ENCODE measurements around the gene FAM20A.
"Not testable (repeated sequence)": the region's sequence is repeated elsewhere in the genome, so short reads cannot be mapped to it uniquely, and the experiment has no call there.

FAM20A gene

DNA sequence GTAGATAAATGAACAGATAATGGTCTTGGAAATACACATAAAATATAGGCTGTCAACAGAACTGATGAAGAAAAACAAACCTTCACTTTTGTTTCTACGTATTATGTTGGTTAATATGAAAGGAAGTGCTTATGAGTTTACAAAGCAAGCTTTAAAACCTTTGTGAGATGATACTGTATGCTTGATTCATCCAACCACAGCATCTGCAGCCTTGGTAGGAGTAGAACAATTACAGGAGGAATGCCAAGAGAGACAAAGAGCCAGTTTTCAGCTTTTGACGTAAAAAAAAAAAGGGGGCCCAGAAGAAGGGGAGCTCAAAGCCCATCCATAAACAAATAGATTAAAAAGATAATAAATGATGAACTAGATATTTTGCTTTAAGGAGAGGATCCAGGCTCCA lies 13.3 kb downstream of the FAM20A start:
- DNase-seq, result no peak

- no peak for DNase-seq
Observed at GRCh38 chr17:68587026-68587425, 14.1 kb downstream of the FAM20A start.

- DNase-seq, result no peak
Observed at GRCh38 chr17:68585643-68586042, 15.5 kb downstream of the FAM20A start.

- DNase-seq, result no peak
Observed at GRCh38 chr17:68584581-68585303, 16.4 kb downstream of the FAM20A start.

DNA sequence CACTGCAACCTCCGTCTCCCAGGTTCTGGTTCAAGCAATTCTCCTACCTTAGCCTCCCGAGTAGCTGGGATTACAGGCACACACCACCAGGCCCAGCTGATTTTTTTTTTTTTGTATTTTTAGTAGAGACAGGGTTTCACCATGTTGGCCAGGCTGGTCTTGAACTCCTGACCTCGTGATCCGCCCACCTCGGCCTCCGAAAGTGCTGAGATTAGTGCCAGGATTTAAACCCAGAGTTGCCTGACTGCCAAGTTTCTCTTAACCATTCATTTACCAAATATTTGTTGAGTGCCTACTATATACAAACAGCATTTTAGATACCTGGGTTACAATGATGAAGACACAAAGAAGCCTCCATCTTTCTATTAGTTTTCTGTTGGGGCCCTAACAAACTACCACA lies 18.3 kb downstream of the FAM20A start:
- not testable (repeated sequence) for DNase-seq

DNA sequence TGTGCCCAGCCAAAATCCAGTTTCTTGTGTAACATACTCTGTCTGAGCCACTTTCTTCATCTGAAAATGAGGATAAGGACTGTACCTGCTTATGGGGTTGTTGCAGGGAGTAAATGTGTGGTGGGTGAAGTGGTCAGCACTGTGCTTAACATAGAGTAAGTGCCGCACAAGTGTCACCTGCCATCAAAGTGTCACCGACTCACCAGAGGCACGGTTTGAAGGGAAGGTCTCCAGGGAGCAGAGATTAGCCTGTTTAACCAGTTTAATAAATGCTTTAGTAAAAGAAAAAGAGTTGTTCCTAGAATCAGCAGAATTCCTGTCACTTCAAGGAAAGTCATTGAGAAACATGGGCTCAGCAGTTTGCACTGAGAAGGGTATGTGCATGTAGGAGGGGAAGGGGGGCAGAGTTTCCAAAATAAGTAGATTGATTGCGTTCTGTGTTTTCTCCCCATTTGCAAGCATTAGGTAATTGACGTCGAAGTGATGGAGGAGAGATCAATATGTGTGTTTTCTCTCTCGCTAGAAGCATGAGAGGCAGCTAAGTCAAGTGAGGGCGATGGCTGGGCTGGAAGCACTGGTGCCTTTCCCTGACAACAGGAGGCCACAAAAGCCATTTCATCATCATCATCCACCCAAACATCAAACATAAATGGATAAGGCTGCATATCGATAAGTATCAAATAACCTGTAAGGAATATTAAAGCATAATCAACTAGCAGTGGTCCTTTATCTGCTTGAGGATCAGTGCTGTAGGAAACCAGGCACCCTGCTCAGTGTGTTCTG lies 19.1 kb downstream of the FAM20A start:
- DNase-seq, result no peak

- no peak for DNase-seq
Observed at GRCh38 chr17:68580236-68580770, 20.9 kb downstream of the FAM20A start.

DNA sequence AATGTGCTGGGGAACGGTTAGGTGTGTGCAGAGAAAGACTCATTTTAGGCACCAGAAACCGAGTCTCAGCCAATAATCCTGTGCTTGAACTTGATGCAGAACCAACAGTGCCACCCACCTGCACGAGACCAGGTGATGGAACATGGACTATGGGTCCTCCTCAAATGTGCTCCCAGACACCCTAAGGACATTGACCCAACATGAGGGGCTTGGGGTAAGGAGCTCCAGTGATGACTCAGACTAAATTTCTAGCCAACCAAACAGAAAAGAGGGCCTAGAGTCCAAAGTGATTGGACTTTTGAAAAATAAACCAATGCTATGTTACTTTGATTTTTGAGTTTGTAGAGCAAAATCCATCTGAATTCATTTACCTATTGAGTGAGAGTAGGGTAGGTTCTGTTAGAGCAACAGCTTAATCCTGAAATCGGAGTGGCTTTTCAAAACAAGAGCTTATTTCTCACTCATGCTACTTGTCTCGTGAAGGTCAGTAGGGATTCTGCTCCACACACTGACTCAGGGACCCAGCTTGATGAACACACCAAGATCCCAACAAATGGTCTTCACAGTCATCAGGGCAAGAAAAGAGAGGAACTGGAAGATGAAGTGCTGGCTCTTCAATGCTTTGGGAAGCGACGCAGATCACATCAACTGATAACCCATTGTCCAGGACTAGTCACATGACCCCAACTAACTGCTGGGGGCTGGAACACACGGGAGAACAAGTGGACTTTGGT lies 21.8 kb downstream of the FAM20A start:
- no peak for DNase-seq

- DNase-seq, result no peak
Observed at GRCh38 chr17:68578236-68578635, 22.9 kb downstream of the FAM20A start.

- no peak for DNase-seq
Observed at GRCh38 chr17:68577497-68577821, 23.7 kb downstream of the FAM20A start.

- no peak for DNase-seq
Observed at GRCh38 chr17:68576811-68577496, 24.2 kb downstream of the FAM20A start.

- DNase-seq, result no peak
Observed at GRCh38 chr17:68576137-68576536, 25.0 kb downstream of the FAM20A start.

GRCh38 chr17:68573338-68573737 lies 27.8 kb downstream of the FAM20A start:
- no peak for DNase-seq

DNA sequence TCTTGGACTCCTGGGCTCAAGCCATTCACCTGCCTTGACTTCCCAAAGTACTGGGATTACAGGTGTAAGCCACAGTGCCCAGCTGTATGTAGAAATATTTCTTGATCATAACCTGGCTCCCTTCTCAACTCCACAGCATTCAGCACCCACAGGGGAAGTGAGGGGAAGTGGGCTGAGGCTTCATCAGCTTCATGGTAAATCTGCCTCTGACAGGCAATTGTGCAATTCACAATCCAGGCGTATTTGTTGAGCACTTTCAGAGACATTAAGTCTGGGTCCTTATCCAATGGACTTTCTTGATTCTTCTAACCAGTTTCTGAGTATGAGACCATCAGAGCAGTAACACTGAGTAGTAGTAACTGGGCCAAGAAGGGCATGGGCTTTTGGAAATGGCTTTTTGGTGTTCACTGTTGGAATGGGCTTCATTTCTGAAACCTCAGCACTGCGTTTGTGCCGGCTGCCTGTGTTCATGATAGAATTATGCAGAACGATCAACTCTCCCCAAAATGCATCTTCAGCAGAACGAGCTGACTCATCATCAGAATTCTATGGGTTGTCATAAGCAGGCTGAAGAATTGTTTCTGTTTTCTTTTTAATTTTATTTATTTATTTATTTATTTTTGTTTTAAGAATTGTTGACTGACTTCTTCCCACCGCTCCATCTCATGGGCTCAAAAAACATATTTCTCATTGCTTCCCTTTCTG lies 28.9 kb downstream of the FAM20A start:
- no peak for DNase-seq

GRCh38 chr17:68570526-68570925 lies 30.6 kb downstream of the FAM20A start:
- no peak for DNase-seq

DNA sequence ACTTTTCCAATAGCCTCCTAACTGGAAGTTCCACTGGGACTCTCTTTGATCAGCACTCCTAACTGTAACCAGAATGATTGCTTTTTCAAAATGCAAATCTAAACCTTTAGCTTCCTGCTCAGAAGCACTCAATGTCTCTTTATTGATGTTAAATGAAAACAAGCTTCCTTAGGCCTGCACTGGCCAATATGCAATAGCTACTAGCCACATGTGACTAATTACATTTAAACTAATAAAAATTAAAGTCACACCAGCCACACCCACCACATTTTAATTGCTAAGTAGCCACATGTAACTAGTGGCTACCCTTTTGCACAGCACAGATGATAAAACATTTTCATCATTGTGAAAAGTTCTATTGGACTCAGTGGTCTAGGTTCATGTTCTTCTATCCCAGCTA lies 31.8 kb downstream of the FAM20A start:
- DNase-seq, result no peak

DNA sequence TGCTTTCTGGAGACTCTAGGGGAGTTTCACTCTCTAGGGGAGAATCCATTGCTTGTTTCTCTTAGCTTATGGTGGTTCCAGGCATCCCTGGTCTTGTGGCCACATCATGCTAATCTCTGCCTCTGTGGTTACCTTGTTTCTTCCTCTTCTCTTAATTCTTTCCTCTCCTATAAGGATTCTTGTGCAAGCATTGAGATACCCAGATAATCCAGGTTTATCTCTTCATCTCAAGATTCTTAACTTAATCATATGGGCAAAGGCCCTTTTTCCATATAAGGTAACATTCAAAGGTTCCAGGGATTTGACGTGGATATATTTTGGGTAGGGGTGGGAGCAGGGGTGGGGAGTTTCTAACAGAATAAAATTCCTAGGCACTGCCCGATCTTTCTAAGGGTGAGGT lies 32.6 kb downstream of the FAM20A start:
- DNase-seq, result no peak

DNA sequence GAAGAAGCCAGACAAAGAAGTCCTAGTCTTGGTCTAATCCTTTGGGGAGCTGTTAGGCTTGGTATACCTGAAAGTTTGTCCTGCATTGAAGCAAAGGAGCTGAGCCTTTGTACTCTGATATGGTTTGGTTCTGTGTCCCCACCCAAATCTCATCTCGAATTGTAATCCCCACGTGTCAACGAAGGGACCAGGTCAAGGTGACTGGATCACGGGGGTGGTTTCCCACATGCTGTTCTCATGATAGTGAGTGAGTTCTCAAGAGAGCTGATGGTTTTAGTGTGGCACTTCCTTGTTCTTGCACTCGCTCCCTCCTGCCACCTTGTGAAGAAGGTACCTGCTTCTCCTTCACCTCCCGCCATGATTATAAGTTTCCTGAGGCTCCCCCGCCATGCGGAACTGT lies 33.6 kb downstream of the FAM20A start:
- DNase-seq, result no peak

DNA sequence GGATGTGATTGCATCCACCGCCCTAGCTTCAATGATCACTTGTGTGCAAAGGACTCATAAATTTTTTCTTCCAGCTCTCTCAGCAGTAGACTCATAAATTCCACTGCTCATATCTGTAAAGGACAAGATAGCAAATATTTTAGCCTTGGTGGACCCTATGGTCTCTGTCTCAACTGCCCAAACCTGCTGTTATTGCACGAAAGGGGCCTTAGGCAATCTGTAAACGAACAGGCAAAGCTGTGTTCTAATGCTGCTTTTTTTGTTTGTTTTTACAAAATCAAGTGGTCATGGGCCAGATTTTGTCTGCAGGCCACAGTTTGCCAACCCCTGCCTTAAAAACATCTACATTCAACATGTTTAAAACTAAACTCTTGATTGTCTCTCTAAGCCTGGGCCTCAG lies 34.1 kb downstream of the FAM20A start:
- DNase-seq, result no peak

GRCh38 chr17:68566442-68566738 lies 34.8 kb downstream of the FAM20A start:
- DNase-seq, result no peak

DNA sequence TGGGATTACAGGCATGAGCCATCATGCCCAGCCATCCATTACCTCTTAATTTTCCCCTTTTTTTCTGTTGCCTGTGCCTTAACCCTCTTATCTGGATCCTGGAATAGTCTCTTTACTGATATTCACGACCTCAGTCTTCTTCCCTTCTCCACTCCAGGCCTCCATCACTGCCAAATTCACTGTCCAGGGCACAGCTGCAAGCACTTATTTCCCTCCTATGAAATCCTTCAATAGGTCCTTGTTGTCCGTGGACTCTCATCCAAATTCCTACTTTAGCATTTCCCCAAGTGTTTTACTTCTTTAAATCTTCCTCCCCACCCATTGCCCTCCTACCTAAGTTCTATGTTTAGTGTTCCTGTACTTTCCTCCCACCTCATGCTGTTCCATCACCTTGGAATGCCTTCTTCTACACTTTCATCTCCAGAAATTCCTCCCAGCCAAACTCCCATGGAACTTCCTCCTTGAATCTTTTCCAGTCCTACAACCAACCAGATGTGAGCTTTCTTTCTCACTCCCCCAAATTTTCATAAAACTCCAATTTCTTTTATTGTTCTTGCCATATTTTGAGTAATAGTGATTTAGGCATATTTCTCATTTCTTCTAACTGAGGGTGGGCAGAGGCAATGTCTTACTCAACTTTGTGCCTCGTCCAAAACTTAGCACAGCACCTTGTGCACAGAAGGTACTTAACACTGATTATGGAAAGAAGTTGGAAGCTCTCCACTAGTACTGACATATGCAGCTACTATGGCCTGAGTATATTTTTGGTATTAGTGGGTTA lies 35.3 kb downstream of the FAM20A start:
- DNase-seq, result no peak
